C4-2B (cell line): Measurements from ENCODE around the gene INHBC.

Experiments used
- H3K27ac ChIP-seq: fragments of 450-650 bp; 2 replicates; pipeline ENCODE4 v1.5.1; 2017
- ZFX ChIP-seq: fragments of 450-650 bp; IDR thresholded peaks from 2 replicates; pipeline ENCODE4 v1.6.1; 2017
- TF ChIP-seq, protein P1 (sequence below): fragments of 450-650 bp; conservative IDR thresholded peaks from 2 replicates; pipeline ENCODE4 v1.5.1; 2017; ENCODE audit warnings: mild to moderate bottlenecking

INHBC gene

GRCh38 chr12:57461276-57461916, 26.8 kb downstream of the INHBC start:
- TF ChIP-seq, protein P1, sequence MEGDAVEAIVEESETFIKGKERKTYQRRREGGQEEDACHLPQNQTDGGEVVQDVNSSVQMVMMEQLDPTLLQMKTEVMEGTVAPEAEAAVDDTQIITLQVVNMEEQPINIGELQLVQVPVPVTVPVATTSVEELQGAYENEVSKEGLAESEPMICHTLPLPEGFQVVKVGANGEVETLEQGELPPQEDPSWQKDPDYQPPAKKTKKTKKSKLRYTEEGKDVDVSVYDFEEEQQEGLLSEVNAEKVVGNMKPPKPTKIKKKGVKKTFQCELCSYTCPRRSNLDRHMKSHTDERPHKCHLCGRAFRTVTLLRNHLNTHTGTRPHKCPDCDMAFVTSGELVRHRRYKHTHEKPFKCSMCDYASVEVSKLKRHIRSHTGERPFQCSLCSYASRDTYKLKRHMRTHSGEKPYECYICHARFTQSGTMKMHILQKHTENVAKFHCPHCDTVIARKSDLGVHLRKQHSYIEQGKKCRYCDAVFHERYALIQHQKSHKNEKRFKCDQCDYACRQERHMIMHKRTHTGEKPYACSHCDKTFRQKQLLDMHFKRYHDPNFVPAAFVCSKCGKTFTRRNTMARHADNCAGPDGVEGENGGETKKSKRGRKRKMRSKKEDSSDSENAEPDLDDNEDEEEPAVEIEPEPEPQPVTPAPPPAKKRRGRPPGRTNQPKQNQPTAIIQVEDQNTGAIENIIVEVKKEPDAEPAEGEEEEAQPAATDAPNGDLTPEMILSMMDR: no peak
- TF ChIP-seq ZFX: no peak
- peak overlapping the region; percentile 24; the same call in 1 of the 2 replicates for H3K27ac ChIP-seq

DNA sequence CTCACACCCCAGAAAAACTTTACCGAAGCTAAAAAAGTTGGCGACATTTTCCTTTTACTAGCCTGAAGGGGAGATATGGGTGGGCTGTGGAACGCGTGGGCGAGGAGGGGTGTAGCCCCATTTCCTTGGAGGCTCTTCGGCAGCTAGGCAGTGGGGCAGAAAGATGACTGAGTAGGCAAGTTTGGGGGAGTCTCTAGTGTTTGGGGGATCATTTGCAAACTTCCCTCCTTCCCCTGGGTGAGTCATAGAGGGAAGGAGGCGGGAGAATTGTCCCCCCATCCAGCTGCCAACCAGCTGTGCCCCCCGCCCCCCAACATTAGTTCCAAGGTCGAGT, 27.3 kb downstream of the INHBC start:
- H3K27ac ChIP-seq: peak overlapping the region; percentile 24; the same call in 1 of the 2 replicates
- no peak for TF ChIP-seq ZFX
- TF ChIP-seq, protein P1: no peak

- H3K27ac ChIP-seq: peak overlapping the region; percentile 24; the same call in 1 of the 2 replicates
- TF ChIP-seq, protein P1: peak; percentile 98
- TF ChIP-seq ZFX: no peak
These were observed 27.8 kb downstream of the INHBC start for GRCh38 chr12:57462251-57462911.

GRCh38 chr12:57462912-57463253, 28.3 kb downstream of the INHBC start:
- TF ChIP-seq, protein P1: no peak; the same call in none of the 2 replicates
- TF ChIP-seq ZFX: no peak
- H3K27ac ChIP-seq: peak overlapping the region; percentile 24; the same call in 1 of the 2 replicates

DNA sequence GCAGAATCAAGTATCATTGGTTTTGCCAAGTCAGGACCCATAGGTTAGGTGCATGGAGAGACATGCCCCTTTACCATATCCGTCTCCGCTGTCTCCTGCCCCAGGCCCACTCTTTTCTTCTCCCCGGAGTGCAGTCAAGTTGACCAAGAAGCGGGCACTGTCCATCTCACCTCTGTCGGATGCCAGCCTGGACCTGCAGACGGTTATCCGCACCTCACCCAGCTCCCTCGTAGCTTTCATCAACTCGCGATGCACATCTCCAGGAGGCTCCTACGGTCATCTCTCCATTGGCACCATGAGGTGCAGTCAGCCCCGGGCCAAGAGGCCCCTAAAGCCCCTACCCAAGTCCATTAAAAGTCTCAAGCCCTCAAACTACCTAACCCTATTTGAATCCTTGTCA, 30.0 kb downstream of the INHBC start:
- no peak overlapping the region for H3K27ac ChIP-seq
- no peak for TF ChIP-seq ZFX
- TF ChIP-seq, protein P1: no peak

DNA sequence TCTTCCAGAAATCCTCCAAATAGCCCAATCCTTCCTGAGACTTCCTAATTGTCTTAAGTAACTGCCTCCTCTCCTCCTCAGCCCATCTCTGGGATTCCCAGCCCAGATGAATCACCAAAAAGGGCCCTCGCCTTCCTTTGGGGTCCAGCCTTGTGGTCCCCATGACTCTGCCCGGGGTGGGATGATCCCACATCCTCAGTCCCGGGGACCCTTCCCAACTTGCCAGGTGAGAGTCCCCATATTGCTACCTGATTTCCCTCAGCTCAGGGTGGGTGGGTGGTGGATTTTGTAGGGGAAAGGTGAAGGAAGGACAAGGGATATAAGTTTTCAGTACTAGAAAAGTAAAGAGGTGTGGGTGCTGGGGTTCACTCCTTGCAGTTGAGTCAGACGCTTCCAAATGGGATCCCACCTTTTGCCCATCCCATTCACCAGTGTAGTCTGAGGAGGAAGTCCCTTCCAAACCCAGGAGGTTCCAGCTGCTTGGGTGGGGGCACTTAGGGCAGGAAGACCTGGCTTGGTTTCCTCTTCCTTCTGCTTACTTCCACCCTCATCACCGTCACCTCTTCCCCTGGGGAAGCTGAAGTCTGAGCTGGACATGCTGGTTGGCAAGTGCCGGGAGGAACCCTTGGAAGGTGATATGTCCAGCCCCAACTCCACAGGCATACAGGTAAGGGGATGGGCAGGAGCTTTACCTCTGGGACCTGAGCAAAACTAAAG, 30.6 kb downstream of the INHBC start:
- TF ChIP-seq, protein P1: no peak
- TF ChIP-seq ZFX: no peak
- no peak overlapping the region for H3K27ac ChIP-seq
